Stimulated activated CD8-positive, alpha-beta memory T cell treated with anti-CD3 and anti-CD28 coated beads, Interleukin-12 subunit alpha, Interleukin-12 subunit beta, amount 100 ng/mL, for 24 hours (primary cell): ENCODE measurements around the gene PSAPL1.

Source experiments
- DNase-seq: peaks from one replicate; pipeline ENCODE4 v3.0.0-alpha.2; 2020; ENCODE audit errors: extremely low read depth

Gene PSAPL1, protein sequence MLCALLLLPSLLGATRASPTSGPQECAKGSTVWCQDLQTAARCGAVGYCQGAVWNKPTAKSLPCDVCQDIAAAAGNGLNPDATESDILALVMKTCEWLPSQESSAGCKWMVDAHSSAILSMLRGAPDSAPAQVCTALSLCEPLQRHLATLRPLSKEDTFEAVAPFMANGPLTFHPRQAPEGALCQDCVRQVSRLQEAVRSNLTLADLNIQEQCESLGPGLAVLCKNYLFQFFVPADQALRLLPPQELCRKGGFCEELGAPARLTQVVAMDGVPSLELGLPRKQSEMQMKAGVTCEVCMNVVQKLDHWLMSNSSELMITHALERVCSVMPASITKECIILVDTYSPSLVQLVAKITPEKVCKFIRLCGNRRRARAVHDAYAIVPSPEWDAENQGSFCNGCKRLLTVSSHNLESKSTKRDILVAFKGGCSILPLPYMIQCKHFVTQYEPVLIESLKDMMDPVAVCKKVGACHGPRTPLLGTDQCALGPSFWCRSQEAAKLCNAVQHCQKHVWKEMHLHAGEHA

DNA sequence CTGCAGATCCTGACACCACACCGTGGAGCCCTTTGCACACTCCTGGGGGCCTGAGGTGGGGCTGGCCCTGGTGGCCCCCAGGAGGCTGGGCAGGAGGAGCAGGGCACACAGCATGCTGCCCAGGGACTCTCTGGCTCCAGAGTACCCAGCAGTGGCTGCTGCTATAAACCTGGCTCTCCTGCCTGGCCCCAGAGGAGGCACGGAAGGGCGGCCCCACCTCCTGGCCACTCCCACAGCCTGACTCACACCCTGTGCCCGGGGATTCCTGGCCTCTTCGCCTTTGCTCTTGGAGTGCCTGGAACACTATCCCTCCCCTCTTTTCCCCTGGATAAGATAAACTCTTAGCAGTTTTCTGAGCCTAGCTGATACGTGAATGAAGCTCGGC is at the start of gene PSAPL1:
Gene PSAPL1, minus strand, starts transcription at position 165 of the 385 bp plus-strand sequence. Its CDS starts 51 bp downstream, at position 114.
- DNase-seq, result no peak

DNA sequence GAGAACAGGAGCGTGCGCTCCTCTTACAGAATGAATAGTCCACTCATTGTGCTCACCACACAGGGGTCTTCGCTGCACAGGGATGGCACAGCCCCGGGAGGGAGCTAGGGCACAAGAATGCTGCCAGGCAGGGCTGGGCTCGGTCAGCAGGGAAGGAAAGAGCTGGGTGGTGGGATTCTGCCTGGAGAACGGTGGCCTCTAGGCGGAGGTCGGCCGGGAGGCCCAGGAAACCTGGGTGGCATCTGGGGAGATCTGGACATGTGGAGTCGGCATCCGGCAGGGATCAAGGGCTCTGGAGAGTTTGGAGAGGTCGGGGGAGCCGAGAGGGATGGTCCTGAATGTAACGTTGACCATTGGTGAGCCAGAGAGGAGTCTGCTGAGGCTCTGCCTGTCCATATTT is 46.5 kb upstream of the PSAPL1 start:
- no peak for DNase-seq

DNA sequence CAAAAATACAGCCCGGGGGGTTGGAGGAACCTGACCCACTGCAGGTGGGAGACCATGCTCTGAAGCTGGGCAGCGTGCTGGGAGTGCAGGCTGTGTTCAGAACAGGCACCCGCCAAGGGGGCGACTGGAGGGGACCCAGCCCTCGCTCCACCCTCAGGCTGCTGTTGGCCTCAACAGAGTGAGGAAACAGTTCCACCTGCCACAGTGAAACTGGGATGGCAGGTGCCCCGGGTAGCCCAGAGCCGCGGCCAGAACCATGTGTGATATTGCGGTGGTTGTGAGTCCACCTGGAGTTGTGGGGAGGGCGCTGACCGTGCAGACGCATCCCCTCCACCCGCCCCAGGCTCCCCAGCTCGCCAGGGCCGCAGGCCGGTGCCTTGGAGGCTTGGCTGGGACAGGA is 45.7 kb upstream of the PSAPL1 start:
- DNase-seq, result no peak

DNA sequence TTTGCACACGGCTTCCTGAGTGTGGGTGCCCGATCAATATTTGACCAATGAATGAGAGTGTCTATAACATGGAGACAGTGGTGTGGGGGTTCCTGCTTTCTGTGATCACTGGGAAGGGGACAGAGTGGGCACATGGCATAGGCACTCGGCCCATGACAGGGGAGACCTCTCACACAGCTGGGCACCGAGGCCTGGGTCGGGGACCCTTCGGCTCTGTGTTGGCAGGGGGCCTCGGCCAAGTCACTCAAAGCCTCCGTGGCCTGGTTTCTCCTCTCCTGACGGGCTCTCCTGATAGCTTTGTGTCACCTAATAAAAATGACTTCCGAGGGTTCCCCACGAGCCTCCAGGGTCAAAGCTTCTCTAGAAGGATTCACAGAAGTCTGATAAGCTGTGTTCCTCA is 43.9 kb upstream of the PSAPL1 start:
- no peak for DNase-seq

DNA sequence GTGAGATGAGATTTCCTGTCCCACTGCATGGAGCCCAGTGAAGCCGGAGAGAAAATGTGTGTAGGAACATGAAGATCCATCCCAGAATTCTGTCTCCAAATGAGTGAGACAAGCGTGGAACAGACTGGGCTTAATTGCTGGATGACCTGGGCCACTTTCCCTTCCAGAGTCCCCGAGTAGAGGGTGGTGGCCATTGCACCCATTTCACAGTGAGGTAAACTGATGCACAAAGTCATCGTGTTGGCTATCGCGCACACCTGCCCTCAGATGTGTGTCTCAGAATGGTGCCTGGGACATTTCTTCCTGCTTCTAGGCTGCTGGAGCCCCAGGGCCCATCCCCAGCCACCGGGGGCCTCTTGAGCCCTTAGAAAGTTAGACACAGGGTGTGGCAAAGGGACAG is 43.0 kb upstream of the PSAPL1 start:
- DNase-seq, result no peak

DNA sequence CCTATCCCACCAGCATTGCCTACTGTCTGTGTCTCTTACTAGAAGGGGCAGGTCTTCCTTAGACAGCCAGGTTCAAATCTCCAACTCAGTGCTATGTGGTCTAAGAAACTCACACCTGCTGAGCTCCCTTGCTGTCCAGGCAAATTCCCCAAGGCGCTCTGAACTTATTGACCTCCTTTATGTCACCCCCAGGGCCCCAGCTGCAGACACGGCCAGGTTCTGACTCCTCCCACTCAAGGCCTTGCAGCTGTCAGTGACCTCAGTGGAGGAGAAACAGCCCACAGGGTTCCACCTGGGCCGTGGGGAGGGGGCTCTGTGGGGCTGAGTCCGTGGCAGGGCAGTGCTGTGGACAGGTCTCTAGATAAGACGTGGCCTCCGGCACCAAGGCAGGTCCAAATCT is 42.1 kb upstream of the PSAPL1 start:
- DNase-seq, result no peak

DNA sequence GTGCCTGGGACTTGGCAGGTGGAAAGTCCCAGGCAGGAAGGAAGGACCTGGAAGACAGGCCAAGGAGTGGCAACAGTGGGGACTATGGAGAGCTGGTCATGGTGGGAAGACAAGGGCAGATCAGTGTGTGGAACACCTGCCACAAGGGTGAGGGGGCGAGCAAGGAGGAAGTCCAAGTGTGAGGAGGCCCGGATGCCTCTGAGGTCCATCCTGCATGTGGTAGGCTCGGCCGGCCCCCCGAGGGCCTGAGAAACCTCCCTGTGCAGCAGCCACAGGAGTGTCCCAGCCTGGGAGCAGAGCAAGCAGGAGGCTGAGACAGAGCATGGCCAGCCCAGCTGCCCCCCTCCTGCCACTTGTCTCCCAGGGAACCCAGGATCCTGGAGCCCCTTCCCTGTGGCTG is 40.5 kb upstream of the PSAPL1 start:
- no peak for DNase-seq

DNA sequence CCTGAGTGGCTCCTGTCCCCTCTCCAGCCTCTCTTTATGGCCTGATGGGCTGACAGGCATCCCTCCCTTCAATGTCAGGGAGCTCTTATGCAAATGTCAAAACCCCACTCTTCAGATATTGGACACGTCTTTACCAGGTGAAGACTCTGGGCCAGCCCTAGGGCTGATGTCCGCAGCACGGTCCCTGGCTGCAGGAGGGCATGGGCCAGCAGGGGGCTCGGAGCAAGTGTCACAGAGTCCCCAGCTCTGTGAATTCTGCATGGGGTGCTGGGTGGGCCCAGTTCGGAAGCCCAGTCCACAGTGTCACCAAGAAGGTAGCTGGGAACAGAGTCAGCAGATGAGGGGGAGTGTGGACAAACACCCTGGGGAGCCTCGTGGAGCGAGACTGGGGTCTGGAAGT is 39.6 kb upstream of the PSAPL1 start:
- no peak for DNase-seq

DNA sequence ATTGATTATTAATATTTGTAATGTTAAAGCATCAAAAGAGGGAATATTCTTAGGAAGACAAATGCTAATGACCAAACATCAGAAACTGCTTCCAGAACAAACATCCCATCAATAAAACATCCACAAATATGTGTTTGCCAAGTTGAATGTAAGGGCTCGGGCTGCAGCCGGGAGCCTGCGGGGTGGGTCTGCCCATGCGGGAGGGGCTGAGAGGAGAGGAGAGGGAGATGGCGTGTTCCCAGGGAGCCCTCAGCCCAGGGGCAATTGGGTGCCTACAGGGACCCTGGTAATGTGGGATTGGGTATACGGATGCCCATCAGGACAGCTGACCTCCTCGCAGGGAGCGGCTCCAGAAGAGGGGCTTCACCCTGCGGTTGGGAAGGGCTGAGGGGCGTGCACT is 38.4 kb upstream of the PSAPL1 start:
- no peak for DNase-seq

DNA sequence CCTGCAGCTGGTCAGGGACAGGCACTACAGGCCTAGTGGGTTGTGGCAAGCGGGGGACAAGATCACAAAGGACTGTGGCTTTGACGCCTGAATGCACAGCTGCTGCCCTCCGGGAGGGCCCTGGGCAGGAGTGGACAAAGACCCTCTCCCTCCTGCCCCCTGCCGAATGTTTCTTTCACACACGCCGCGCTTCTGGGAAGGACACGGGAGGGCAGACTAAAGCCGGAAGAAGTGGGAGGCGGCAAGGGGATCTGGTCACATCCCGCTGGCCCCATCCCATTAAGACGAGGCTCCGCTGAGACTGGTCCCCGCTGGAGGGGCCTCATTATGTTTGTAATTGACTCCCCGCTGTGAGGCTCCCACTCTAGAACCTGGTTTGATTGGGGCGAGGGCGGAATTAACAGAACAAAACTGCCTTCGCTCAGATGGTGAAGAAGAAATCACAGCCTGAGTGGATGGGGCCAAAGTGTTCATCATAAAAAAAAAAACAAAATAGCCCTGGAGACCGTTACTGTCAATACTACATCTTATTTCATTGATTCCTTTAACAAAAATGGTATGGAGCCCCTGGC is 37.8 kb upstream of the PSAPL1 start:
- no peak for DNase-seq

DNA sequence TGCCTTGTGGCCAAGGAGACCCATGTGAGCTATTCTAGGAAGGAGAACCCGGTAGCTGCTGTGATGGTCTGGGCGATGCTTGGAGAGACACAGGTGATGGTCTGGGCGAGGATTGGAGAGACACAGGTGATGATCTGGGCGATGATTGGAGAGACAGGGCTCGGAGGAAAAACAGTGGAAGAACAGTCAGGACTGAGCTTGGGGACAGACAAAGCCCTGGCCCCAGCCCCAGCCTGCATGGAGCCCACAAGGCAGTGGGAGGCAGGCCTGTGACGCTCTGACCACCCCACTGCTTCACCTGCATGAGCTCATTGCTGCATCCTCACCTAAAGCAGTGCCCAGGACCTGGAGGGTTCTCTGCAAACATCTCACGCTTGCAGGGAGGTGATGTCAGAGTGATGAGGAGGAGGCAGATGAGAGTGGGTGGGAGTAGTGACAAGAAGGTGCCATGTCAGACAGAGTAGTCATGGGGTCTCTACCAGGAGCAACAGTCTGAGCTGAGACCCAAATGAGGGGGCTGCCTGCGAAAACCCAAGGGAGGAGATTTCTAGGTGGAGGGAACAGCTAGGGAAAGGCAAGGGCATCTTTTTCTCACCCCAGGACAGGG is 35.9 kb upstream of the PSAPL1 start:
- DNase-seq, result no peak

DNA sequence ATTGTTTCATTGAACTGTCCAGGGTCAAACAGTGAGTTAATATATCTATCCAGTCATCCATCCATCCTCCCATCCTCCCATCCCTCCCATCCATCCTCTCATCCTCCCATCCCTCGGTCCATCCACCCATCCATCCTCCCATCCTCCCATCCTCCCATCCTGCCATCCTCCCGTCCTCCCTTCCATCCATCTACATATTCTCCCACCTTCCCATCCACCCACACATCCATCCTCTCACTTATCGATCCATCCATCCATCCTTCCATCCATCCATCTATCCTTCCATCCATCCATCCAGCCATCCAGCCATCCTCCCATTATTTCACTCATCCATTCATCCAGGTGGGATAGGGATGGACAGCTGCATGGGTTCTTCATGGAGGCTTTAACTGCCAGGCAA is 35.4 kb upstream of the PSAPL1 start:
- no peak for DNase-seq

DNA sequence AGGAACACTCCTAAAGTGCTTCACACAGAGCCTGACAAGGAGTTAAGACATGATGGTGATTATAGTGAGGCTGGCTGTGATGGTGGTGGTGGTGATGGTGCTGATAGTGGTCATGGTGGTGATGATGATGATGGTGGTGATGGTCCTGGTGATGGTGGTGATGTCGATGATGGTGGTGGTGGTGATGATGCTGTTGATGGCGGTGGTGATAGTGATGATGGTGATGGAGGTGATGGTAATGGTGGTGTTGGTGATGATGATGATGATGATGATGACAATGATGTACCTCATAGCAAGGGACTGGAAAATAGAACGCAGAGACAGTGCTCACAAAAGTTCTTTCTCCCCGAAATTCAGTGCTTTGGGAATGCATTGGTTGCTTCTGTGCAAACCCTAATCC is 34.3 kb upstream of the PSAPL1 start:
- DNase-seq, result no peak

DNA sequence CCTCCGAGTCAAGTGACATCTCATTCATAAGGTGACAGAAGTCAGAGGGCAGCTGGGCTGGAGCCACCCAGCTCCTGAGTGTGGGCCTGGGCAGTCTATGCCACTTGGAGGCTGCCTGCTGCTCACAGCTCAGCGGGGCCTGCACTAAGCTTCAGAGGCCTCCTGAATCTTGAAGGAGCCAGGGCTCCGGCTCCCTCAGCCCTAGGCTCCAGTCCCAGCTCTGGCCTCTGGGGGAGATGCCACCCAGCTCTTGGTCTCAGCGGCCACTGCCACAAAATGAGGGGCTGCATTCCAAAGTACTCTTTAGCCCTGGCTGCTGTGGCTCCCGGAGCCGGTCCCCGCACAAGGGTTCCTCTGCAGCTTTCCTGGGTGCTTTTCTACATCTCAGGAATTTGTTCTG is 32.7 kb upstream of the PSAPL1 start:
- no peak for DNase-seq

DNA sequence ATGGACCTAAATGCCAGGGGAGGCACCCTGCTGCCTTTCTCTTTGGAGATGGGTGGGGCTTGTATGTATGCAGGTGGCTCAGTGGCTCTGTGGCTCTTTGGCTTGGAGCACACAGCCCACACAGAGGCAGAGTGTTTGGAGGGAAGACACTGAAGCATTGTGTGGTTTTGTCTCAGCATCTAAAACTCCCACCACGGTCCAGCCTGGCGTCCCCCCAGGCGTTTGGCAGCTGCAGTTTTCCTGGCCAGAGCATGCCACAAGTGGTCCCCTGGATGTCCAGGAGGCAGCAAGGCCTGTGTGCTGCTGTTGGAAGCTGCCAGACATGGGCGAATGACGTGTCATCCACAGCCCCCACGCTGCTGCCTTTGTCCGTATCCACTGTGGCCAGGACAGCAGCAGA is 32.2 kb upstream of the PSAPL1 start:
- DNase-seq, result no peak

DNA sequence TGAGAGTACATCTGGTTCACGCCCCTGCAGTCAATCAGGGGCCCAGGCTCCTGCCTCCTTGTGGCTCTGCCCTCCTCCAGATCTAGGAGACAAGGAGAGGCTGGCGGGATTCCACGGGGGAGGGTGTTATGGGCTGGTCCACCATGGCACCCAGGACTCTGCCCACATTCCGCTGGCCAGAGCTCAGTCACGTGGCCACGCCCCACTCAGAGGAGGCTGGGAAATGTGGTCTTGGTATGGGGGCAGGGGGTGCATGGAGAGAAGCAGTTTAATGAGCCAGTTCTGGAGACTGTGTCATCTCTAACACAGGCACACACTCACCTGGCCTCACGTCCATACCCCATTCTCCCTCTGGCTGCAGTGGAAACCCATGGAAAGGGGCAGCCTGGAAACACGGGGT is 31.5 kb upstream of the PSAPL1 start:
- no peak for DNase-seq

DNA sequence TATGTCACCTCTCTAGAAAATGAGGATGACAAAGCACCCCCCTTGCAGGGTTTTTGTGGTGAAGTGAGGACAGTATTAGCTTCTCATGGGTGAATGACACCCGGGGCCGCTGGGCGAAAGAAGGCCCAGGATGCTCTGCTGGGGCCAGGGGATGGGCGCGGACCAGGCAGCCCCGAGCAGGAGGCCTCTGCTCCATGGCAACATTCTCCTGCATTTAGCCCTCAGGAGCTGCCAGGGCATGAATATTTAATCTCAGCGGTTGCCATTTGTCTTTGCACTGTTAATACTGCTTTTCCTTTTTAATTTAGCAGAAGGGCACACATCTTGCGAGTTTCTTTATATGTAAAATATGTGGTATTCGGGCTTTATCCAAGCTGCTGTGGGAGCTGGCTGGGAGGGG is 30.3 kb upstream of the PSAPL1 start:
- no peak for DNase-seq

DNA sequence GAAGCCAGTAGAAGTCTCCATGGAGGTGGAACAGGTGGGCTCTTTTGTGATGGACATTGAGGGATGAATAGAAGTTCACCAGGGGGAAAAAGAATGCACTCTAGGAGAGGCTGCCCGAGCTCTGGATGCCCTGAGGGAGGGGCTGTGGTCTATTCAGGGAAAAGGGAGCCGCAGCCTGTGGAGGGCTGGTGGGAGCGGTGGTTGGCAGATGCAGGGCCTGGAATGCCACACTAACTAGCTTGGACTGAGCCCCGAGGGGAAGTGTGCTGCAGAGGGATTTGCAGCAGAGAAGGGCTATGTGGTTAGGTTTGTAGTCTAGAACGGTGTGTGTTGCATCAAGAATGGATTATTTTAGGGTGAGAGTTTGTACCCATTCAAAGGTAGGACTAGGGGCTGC is 29.5 kb upstream of the PSAPL1 start:
- DNase-seq, result no peak

DNA sequence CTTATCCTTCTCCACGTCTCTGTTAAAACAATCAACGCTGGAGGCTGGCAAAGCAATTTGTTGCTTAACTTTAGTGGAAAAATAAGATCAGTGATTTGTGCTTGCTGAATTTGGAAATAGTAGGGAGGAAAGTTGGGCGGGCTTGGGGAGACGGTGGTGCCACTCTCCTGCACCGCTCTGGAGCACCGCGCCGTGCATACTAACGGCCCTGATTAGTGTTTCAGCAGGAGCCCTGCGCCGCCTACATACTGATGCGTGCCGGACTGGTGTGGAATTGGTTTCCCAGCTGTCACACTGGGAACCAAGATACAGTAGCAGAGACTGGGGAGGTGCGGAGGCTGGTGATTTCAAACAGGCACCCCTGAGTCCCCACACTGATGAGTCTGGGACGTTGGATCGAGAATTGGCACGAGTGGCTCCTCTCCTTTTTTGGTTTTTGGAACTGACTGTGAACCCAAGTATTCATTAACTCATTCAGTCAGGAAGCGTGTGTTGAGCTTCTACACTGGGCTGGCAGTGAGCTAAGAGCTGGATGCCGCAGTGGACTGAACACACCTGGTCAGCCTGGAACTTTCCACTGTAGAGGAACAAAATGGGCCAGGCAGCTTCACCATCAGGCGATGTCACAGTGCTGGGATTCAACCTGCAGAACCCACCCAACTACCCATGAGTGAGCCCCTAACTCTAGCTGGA is 29.0 kb upstream of the PSAPL1 start:
- DNase-seq, result no peak

DNA sequence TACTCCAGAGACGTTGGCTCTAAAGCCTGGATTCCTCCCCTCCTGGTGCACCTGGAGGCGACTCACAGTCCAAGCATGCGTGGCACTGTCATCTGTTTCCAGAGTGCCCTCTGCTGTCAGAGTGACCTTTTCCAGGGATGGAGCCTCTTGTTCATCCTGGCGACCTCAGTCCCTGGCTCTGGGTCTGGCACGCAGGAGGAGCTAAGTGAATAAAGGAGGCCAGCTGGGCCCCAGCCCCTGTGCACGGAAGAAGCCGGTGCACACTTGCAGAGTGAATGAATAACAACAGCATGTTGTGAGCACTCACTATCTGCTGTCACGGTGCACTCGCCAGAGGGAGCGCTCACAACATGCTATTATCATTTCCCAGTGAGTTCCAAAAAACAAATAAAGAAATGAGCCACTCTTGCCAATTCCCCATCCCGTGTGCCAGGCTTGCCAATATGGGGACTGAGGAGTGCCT is 27.8 kb upstream of the PSAPL1 start:
- DNase-seq, result no peak

DNA sequence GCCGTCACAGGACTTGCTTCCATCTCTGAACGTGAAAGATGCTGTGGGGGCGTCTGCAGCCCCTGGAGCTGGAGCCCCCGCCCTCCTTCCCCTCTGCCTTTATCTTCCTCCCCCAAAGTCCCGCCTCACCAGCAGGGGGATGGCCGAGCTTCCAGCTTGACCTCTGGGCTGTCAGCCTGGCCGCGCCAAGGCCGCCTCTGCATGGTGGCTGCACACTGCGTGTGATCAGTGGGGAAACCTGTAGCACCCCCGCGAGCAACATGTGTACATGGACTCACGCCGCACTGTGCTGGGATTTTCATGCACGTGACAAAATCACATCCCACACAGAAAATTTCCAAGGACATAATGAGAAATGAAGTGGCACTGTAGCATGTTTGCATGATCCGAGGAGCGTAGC is 26.5 kb upstream of the PSAPL1 start:
- DNase-seq, result no peak

DNA sequence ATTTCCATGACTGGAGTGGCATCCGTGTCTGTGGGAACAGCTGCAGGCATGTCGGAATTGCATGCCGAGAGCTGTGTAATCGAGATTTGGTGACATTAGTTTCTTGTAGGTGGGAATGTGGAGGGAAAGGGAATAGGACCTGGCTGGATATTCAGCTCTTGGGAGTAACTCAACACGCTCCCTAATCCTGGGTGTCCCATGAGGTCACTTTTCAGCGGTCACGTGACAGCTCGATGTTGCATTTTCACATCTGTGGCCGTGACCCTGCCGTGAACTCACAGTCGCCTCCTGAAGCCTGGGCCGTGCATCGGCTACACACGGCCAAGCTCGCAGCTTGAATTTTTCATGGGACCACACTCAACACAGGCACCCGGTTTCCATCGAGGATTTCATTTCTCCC is 25.8 kb upstream of the PSAPL1 start:
- no peak for DNase-seq
